Astrocyte of the spinal cord (primary cell): ENCODE measurements around the gene ADGRD1.
"Not testable (repeated sequence)": the region's sequence is repeated elsewhere in the genome, so short reads cannot be mapped to it uniquely, and the experiment has no call there.

Source experiments
- DNase-seq: peaks from one replicate; pipeline ENCODE4 v3.0.0; 2011; ENCODE audit warnings: low read depth, low spot score
- H3K4me3 ChIP-seq: 2 replicates; pipeline ENCODE4 v1.5.1; 2011; ENCODE audit warnings: low read depth, mild to moderate bottlenecking, low read length, moderate library complexity
- in situ Hi-C: cut with HindIII; loops from 2 replicates; pipeline ENCODE4 v1.10.0; 2017; ENCODE audit warnings: low sequenced_read_pairs
- TF ChIP-seq, protein P1 (sequence below): IDR thresholded peaks from 2 replicates; pipeline ENCODE4 v1.5.1; 2012; ENCODE audit warnings: low read depth, mild to moderate bottlenecking, low read length, inconsistent platforms

ADGRD1 gene

DNA sequence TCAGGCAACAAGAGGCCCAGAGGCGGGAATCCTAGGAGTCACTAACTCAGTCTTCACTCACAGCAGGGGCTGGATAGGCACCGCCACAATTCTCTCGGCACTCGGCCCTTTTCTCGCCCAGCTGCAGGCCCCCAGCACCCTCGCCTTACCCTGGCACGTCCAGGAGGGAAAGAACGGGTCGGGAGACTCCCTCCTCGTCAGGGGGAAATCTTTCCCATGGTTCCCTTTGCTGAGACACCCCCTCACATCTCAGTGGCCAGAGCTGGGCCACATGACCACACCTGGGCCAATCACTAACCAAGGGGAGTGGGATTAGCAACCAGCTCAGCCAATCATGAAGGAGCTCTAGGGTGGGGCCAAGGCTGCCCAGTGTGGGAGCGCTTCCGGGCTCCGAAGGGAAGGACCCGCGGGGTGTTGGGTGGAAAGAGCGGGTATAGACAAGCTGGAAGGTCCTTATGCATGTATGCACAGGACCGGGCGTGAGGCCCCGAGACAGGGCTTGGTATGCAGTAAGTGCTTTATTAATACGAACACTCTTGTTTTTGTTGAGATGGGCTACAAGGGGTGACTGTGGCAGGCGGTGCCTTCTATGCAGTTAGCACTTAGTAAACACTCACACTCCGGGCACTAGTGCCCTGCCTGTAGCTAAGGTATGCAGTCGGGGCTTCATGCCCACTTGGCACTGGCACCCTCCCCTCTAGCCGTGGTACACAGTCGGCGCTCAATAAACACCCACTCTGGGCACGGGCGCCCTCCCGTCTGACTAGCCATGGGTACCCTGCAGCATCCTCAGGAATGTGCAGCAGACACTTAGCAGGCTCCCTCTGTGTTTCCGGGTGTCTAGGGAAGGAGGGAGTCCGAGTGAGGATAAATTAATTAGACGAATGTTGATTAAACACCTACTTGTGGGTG, 40.3 kb downstream of the ADGRD1 start:
- in situ Hi-C loops: no loop called here
- H3K4me3 ChIP-seq: no peak overlapping the region
- TF ChIP-seq, protein P1, sequence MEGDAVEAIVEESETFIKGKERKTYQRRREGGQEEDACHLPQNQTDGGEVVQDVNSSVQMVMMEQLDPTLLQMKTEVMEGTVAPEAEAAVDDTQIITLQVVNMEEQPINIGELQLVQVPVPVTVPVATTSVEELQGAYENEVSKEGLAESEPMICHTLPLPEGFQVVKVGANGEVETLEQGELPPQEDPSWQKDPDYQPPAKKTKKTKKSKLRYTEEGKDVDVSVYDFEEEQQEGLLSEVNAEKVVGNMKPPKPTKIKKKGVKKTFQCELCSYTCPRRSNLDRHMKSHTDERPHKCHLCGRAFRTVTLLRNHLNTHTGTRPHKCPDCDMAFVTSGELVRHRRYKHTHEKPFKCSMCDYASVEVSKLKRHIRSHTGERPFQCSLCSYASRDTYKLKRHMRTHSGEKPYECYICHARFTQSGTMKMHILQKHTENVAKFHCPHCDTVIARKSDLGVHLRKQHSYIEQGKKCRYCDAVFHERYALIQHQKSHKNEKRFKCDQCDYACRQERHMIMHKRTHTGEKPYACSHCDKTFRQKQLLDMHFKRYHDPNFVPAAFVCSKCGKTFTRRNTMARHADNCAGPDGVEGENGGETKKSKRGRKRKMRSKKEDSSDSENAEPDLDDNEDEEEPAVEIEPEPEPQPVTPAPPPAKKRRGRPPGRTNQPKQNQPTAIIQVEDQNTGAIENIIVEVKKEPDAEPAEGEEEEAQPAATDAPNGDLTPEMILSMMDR: no peak
- DNase-seq: no peak

DNA sequence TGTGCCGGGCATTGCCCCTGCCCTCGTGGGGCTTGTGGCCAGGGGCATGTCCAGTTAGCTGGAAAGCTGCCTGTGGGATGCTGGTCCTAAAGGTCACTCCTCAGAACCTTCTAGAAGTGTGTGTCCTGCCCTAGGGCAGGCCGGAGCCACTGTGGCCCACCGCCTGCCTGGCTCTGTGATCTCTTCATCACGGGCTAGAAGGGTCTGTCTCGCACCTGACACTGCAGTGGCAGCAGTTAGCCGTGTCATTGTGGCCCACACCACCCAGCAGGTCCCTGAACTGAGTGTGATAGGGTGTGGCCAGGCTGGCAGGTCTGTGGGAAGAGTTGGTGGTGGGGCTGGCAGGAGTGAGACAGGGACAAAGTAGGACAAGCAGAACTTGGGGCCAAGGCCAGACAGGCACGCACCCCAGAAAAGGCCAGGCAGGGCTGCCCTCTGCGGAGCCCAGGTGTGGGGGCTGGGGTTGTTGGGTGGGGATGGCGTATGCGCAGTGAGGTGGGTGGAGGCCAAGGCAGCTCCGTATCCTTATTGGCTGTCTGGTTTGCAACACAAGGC, 41.2 kb downstream of the ADGRD1 start:
- H3K4me3 ChIP-seq: no peak overlapping the region
- DNase-seq: no peak
- in situ Hi-C loops: no loop called here
- TF ChIP-seq, protein P1: no peak

DNA sequence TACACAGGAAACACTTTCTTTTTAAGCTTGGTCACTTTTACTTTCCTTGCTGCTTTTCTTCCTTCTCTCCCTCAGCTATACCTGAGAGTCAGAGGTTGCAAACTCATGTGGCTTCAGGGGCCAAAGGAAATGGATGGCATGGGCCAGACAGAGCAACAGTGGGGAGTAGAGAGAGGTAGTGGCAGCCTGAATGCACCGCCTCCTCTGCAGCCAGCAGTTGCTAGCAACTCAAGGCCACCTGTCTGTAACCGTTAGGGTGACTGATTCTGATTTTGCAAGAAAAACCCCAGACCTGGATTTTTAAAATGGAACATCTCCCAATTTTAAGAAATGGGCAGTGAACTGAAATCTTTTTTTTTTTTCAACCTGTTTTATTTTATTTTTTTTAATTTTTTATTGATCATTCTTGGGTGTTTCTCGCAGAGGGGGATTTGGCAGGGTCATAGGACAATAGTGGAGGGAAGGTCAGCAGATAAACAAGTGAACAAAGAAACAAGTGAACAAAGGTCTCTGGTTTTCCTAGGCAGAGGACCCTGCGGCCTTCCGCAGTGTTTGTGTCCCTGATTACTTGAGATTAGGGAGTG, 41.8 kb downstream of the ADGRD1 start:
- in situ Hi-C loops, H3K4me3 ChIP-seq, DNase-seq: not testable (repeated sequence)

DNA sequence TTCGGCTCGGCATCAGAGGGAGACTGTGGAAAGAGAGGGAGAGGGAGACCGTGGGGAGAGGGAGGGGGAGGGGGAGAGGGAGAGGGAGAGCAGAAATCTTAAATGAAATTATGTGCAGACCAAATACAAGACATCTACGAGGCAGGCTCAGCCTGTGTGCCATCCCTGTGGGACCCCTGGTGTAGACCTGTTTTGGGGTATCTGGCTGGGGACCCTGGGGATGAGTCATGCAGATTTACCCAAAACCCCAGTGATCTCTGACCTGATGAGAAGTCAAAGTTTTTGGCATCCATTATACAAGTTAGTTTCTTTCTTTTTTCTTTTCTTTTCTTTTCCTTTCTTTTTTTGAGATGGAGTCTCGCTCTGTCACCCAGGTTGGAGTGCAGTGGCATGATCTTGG, 44.4 kb downstream of the ADGRD1 start:
- in situ Hi-C loops: no loop called here
- H3K4me3 ChIP-seq: no peak overlapping the region
- DNase-seq: no peak
- TF ChIP-seq, protein P1: no peak

DNA sequence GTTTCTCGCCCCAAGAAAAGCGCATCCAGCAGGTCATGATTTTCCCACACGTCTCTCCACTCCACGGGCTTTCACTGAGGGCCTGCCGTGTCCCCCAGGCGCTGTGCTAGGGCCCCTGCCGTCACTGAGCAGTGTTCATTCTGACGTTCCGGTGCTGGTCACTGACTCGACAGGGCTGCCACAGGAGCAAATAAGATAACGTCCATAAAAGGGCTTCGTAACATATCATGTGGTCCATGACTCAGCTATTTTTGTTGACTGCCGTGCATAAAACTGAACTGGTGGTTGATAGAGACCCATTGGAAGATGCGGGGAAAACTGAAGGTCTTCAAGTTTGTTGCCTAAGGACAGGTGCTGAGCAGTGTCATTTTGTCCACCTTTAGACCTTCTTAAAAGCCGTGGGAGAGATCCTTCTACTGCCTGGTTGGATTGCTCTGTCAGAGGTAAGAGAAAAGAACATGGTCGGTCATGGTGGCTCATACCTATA, 46.3 kb downstream of the ADGRD1 start:
- no peak for DNase-seq
- in situ Hi-C loops: no loop called here
- H3K4me3 ChIP-seq: no peak overlapping the region
- TF ChIP-seq, protein P1: no peak

DNA sequence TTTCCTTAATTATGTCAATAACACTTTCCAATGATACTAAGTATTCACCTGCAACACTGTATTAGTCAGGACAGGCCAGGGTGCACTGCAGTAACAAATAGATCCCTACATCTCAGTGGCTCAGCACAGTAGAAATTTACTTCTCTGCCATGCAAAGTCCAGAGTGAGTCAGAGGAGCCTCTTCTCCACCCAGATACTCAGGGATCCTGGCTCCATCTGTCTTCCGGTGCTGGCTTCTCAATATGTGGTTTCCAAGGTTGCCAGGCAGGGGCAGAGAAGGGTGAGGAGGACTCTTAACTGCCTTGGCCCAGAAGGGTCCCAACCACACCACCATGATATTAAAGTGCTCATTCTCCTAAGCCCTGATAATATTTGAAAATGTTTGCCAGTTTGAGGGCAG, 47.8 kb downstream of the ADGRD1 start:
- DNase-seq: no peak
- in situ Hi-C loops: no loop called here
- TF ChIP-seq, protein P1: no peak

DNA sequence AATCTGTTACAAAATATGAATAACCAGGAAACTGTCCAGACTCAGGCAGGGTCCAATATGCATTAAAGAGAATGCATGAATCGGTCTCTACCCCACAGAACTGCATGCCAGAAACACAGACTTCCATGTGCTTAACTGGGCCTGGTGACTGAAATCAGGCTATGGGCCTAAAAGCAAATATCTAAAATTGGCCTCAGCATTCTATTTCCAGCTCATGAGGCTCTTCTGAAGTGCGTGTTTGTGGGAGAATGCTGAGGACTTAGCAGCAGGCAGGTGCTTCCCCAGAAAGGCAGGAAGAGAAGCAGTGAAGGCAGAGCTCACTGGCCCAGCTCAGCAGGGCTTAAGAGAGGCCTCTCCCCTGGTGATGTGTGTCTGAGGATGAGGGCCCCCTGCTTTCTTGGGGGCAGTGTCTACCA, 48.5 kb downstream of the ADGRD1 start:
- no peak overlapping the region for H3K4me3 ChIP-seq
- DNase-seq: no peak
- TF ChIP-seq, protein P1: no peak
- in situ Hi-C loops: no loop called here

More for the DNA sequence above, 47.8 kb downstream of the ADGRD1 start:
- H3K4me3 ChIP-seq: no peak overlapping the region
